ENCODE results near the gene GARIN3.

The GARIN3 gene

GRCh38 chr5:157150995-157151394 is 15.1 kb downstream of the GARIN3 start:
- in situ Hi-C loops (cut with HindIII; ENCODE audit: low sequenced_read_pairs) = no loop called here

- in situ Hi-C loops (cut with HindIII; ENCODE audit: low sequenced_read_pairs) = no loop called here
These were observed 17.1 kb downstream of the GARIN3 start for GRCh38 chr5:157148734-157149615.

DNA sequence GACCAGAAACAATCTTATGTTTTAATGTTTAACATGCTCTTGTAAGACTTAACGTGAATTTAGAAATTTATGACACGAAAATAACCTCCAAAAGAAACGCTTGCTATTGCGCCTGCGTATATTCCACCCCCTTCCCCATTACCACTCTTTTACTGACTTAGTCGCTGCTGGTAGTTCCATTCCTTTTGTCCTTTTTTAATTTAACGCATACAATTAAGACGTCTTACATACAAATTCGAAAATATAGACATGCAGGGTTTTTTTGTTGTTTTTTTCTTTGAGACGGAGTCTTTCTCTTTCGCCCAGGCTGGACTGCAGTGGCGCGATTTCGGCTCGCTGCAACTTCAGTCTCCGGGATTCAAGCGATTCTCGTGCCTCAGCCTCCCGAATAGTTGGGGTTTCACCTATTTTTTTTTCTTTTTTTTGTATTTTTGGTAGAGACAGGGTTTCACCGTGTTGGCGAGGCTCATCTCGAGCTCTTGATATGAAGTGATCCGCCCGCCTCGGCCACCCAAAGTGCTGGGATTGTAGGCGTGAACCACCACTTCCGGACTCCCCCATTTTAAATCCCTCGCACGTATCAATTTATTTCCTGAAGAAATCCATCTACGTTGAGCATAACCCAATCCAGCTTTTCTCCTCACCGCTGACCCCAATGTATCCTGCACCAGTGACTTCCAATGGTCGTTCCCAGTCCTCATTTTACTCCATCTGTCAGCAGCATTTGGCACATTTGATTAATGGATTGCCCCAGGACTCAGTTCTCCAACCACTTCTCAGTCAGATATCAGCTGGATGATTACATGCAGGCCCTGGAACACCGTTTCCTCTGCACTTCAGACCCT is 22.7 kb downstream of the GARIN3 start:
- in situ Hi-C loops (cut with HindIII; ENCODE audit: low sequenced_read_pairs) = no loop called here

DNA sequence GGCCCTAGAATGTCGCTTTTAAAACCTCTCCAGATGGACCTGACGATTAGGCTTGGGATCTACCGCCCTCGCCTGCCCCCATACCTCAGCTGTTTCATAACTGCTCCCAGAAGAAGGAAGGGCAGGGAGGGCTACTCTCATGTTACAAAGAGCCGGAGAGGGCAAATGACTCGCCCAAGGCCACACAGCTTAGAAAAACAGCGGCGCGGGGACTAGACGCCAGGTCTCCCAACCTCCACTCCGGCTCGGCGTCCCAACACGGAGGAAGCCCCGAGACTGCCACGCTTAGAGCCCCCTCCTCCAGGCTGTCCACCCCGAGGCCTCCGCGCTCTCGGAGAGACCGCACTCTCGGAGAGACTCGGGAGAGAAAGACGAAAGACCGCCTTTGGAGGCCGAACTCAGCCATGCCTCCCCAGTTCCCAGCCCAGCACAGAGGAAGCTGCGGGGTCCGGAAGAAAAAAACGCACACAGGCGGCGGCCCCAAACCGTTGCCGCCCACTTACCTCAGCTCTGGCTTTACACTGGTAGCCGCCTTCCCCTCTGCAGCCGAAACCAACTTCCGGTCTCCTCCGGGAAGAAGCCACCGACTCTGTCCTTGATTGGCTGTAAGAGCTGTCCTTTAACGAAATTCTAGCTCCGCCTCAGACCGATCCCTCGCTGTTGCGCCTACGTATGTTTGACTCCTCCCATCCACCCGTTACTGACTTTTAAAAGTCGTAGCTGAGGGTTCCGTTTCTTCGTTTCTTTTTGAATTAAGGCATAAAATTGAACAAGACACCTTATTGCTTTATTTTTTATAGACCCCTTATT is 23.5 kb downstream of the GARIN3 start, which contains the start of gene MED7:
MED7 (minus strand) TSS at position 549 of the 810 bp plus-strand sequence. CDS start 3,434 bp downstream, outside the sequence.
- in situ Hi-C loops (cut with HindIII; ENCODE audit: low sequenced_read_pairs) = no loop called here

GRCh38 chr5:157137691-157138090 is 28.4 kb downstream of the GARIN3 start:
- in situ Hi-C loops (cut with HindIII; ENCODE audit: low sequenced_read_pairs) = no loop called here

GRCh38 chr5:157132281-157132612 is 33.8 kb downstream of the GARIN3 start:
- in situ Hi-C loops (cut with HindIII; ENCODE audit: low sequenced_read_pairs) = no loop called here

DNA sequence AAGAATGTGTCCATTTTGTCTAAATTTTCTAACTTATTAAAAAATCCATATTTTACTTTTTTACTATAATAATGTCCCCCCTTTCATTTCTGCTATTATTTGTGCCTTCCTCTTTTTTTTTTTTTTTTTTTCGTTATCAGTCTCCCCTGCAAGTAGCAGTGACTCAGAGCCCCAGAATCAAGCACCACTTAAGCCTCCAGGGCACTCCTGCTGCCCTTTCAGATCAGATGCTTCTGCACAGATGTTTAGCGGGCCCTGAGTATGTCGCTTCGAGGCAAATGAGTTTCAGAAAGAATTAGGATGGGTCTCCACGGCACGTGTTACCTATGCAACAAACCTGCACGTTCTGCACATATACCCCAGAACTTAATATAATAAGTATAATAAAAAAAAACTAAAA is 35.1 kb downstream of the GARIN3 start:
- in situ Hi-C loops (cut with HindIII; ENCODE audit: low sequenced_read_pairs) = no loop called here

GRCh38 chr5:157121709-157122108 is 44.4 kb downstream of the GARIN3 start:
- in situ Hi-C loops (cut with HindIII; ENCODE audit: low sequenced_read_pairs) = no loop called here

GRCh38 chr5:157120102-157120501 is 46.0 kb downstream of the GARIN3 start:
- in situ Hi-C loops (cut with HindIII; ENCODE audit: low sequenced_read_pairs) = no loop called here

DNA sequence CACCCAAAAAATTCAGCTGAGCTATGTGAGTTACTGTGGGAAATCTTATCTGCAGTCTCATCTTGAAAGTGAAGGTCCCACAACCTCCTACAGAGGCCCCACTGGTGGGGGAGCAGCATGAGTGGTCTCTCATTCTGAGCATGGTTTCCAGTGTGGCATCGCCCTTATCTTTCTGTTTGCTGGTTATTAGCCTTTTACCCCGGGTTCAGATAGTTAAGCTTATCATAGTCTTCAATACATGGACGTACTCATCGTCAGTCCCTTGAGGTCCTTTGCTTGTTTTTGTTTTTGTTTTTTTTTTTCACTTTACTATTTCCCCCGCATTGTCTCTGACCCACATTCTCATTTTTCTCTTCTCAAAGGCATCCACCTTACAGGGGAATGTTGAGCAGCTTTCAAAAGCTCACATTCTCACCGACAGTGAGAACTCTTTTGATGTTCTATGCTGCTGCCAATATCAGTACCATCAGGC is 49.5 kb downstream of the GARIN3 start:
- in situ Hi-C loops (cut with HindIII; ENCODE audit: low sequenced_read_pairs) = no loop called here

DNA sequence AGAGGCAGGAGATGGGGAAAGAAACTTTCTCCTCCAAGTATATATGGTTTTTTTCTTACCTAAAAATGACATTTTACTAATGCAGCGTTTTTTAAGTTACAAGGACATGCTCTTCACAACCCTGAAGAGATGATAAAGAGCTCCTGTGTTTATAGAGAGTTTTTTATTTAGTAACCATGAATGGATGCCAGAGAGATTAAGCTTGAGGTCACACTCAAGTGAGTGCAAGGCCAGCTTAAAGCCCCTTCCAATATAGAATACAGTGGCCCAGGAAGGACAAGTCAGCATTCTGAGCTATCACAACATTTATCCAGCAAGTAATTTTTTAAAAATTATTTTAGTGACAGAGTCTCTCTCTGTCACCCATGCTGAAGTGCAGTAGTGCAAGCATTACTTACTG is 50.6 kb downstream of the GARIN3 start:
- in situ Hi-C loops (cut with HindIII; ENCODE audit: low sequenced_read_pairs) = no loop called here

- in situ Hi-C loops (cut with HindIII; ENCODE audit: low sequenced_read_pairs) = no loop called here
These were observed 51.1 kb downstream of the GARIN3 start for GRCh38 chr5:157115012-157115411.

GRCh38 chr5:157113002-157113401 is 53.1 kb downstream of the GARIN3 start:
- in situ Hi-C loops (cut with HindIII; ENCODE audit: low sequenced_read_pairs) = no loop called here
